NCI-H460 (cell line): ENCODE data around the gene RANGAP1. TPM values are rescaled to one million over a fixed set of nuclear protein-coding genes. Genes with fewer than 3 reads are reported as not detected.

Experiments
- DNase-seq: peaks from one replicate; pipeline ENCODE4 v3.0.0-alpha.2; 2016; ENCODE audit warnings: low read depth; ENCODE audit errors: extremely low read depth
- polyA plus RNA-seq: library from polyadenylated mRNA; depleted of rRNA; stranded (reverse); fragments of >200 nt; gene quantifications from 2 replicates; pipeline ENCODE4 v1.2.3, GENCODE V29; 2014; cell fraction: nucleus; rRNA removed
- total RNA-seq: library from RNA; depleted of rRNA; stranded (reverse); fragments of >200 nt; shearing (Covaris generic); gene quantifications from 2 replicates; pipeline ENCODE4 v1.2.3, GENCODE V29; 2014; rRNA removed

RANGAP1 gene
- total RNA-seq, result 44.2 and 47.0 TPM in 2 replicates
- 109 and 121 TPM in 2 replicates for polyA plus RNA-seq

DNA sequence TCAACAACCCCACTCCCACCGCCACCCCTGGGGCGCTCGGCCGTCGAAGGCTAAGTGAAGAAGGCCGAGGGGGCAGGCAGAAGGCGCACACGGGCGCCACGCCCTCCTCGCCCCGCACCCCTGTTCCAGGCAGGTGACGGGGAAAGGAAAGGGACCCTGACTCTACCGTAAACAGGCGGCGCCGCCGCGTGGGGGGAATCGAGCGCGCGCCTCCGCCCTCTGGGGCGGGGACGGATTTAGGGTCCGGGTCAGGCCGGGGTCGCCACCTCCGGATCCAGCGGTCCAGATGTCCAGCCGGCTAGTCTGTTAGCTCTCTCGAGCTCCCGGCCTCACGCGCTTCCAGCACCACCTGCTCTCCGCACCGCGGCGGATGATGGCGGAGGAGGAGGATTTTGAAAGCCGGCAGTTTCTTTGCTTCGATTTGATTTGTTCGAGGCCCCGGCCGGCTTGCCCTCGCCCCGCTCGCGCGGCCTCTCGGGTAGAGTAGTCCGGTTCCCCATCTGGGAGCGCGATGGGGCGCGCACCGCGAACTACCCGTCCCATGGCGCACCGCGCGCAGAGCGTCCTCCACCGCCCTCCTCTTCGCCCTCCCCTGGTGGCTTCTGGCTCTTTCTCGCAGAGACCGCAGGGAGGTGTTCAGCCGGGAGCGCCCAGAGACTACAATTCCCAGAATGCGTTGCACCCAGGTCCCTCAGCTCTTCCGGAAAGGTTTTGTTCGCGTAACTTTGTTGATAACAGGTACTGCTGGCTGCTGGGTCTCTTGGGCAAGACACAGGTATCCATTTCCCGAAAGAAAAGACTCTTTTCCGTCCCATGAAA is at the start of gene RANGAP1:
Gene RANGAP1, minus strand, starts transcription at position 368 of the 819 bp plus-strand sequence. CDS start 5,143 bp downstream, outside the sequence.
- peak; percentile 95 for DNase-seq

DNA sequence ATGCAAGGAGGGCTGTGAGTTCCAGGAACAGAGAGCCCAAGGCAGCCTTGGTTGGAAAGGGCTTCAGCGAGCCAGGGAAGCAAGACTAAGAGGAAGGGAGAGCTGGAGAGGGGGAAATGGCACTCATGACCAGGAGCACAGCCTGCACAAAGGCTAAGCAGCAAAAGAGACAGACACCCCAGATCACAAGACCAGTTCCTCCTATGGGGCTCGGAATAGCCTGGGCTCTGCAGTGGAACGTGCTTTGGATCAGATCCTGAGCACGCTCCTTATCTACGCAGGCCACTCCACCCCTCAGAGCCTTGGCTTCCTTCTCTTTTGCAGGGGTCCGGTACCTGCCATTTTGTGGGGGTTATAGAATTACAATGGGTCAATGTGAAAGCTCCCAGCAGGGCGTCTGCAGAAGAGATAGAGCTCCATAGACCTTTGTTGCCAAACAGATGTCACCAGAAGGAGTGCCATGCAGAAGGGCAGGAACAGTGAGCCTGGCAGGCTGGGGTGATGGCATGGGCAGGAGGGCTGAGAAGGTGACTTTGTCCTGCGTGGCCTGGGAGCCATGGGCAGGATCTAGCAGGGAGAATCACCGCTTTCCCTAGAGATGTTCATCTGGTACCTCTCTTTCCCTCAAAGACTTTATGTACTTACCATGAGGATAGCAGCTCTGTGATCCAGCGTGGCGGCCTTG is 49.1 kb upstream of the RANGAP1 start:
- no peak for DNase-seq

DNA sequence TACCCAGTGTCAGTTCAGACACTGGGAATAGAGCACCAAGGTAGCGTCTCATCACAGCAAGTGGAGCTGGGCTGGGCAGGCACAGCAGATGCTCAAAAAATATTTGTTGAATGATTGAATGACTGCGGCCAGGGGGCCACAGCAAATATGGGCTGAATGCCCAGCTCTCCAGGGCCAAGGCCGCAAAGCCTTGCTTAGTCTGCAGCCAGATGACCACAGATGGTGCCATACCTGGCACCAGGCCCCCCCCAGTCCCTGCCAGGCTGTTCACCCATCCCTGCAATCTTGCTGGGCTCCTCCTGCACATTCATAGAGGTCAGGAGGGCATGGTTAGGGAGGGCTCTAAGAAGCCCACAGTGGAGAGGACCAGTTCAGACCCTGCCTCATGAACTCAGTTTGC is 48.2 kb upstream of the RANGAP1 start:
- DNase-seq, result no peak

GRCh38 chr22:41333806-41334205 is 47.8 kb upstream of the RANGAP1 start:
- no peak for DNase-seq

DNA sequence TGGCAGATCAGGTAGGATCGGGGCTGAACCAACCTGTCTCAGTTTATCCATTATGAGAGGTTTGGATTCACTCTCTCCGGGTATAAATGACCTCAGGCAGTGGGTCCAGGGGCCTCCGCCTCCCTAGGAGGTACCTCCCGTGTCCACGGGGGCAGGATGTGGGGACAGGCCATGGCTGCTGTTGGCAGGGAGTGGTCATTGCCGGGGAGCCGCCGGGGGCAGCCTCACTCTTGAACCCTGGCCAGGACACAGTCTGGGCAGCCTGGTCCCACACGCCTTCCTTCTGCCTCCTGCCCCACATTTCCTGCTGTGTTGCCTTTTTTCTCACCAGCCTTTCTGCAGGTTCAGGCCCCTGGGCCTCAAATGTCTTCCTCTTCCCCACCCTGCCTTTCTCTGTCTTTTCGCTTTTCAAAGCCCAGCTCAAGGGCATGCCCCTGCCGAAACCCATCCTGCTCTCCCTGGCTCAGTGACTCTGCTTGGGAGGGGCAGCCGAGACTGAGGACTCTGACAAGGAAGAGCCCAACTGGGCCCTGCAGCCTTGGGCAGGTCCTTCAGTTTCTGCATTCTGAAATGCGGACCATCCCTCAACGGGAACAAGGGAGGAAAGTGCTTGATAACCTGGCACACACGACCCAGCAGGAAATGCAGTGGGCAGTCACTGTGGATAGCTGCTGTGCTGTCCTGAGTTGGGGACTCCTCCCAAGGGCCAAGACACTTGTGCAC is 46.4 kb upstream of the RANGAP1 start:
- DNase-seq, result no peak

- DNase-seq, result no peak
Measured at GRCh38 chr22:41330169-41330568, 44.2 kb upstream of the RANGAP1 start.

GRCh38 chr22:41327124-41327523 is 41.1 kb upstream of the RANGAP1 start:
- DNase-seq, result no peak

GRCh38 chr22:41324821-41325528 is 39.0 kb upstream of the RANGAP1 start:
- no peak for DNase-seq

DNA sequence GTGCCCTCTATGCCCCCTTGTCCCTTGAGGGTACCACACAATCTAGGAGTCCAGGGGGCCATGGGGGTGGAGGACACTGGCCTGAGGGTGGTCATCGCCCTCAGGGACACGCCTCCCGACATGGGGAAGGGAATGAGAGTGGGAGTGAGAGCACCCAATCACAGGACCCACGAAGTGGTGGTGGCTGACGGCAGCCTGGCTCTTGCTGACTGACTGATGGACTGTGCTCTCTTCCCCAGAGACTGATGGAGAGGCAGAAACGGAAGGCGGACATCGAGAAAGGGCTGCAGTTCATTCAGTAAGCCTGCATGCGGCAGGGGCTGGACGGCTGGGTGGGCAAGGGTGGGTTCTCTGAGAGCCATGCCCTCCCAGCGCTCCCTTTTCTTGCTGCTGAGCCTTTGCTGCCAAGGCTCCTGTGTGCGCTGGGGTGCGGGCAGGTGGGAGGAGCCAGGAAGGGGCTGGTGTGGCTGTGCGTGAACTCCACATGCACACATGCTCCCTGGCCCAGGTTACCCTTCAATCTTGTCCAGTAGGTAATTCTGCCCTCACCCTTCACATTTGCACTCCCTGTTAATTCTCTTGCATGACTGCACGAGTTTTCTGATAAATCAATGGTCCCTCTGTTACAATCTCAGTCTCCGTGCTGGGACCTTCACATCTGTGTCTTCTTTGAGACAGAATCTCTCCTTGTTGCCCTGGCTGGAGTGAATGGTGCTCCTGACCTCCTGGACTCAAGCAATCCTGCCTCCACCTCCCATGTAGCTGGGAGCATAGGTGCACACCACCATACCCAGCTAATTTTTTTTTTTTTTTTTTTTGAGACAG is 34.6 kb upstream of the RANGAP1 start:
- DNase-seq, result no peak

- no peak for DNase-seq
Measured at GRCh38 chr22:41315586-41315985, 29.6 kb upstream of the RANGAP1 start.

GRCh38 chr22:41314821-41315220 is 28.8 kb upstream of the RANGAP1 start:
- DNase-seq, result no peak

DNA sequence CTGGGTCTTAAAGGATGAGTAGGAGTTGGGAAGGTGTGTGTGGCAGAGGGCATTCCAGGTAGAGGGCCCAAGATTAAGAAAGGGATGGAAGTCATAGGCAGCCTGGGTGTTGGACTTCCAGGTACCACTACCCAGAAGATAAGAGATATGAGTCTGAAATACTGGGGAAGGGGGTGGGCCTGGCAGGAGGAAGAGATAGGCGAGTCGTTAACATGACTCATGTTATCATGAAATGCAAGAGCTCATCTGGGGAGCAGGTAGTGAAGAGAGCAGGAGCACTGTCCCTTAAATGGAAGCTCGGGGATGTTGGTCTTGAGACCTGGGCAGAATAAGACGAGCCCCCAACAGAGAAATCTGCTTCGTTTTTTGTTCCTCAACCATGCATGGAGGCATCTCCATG is 25.5 kb upstream of the RANGAP1 start:
- DNase-seq, result no peak

DNA sequence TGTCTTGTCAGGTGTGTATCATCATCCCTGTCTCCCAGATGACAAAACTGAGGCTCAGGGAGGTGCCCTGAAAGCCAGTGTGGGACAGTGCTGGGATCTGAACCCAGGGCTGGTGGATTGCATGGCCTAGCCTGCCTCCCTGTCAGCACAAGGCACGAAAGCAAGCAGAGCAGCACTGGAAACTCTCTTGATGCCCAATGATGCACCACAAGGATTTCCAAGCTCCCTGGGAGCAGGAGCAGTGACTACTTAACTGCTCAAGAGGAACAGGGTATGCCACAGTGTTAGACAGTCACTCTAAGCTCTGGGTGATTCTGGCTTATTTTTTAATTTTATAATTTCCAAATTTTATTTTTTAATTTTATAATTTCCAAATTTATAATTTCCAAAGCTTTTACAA is 24.3 kb upstream of the RANGAP1 start:
- no peak for DNase-seq

GRCh38 chr22:41308544-41308947 is 22.6 kb upstream of the RANGAP1 start:
- DNase-seq, result no peak

GRCh38 chr22:41308054-41308453 is 22.1 kb upstream of the RANGAP1 start:
- no peak for DNase-seq

DNA sequence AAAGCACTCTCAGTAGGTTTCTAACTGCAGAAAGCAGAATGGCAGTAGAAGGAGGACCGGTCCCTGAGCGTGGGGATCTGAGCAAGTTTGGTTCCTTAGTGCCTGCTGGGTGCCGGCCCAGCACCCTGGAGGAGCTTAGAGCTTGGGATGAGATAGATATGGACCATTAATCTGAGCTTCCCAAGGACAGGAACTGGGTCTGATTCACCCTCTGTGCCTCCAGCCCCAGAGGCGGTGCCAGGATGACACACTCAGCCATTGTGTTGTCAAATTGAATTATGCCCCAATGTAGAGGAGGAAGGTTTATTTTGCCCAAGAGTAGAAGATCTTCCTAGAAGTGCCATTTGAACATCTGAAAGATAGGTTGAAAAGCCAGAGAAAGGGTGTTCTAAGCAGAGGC is 19.7 kb upstream of the RANGAP1 start:
- no peak for DNase-seq

- DNase-seq, result no peak
Measured at GRCh38 chr22:41302811-41303210, 16.8 kb upstream of the RANGAP1 start.

DNA sequence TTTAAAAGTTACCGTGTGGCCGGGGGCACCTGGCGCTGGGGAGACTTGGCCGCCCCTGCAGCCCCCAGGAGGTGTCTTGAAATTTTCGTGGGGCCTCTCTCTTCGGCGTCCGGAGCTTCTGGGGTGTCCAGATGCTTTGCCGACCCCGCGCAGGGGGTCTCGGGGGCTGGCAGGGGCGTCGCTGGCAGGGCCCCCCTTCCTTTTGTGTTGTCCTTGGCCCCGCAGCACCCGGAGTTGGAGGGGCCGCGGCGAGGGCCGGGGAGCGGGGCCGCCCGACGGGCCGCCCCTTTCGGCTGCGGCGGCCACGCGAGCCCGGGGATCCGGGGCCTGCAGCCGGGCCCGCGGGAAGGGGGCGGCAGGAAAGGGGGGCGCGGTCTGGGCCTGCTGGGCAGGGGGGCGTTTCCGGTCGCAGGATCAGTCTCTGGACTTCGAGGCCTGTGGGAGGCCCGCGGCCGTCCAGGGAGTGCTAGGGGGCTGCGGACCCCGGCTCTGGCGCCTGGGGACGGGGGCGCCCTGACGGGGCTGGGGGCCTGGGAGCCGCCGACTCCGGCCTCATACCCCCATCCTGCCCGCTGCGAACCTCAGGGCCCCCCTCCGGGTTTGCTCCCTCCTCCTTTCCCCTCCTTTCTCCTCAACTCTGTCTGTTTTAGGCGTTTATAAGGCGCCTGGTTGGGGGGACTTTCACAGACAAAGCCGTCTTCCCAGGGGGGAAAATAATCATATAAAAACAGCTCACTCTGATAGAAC is 16.2 kb upstream of the RANGAP1 start:
- no peak for DNase-seq
